Duodenal mucosa (tissue), 2 donors: ENCODE data around the gene LDB3.

Experiments used
- H3K27ac ChIP-seq: one replicate; pipeline ENCODE4 v1.7.0; 2013; ENCODE audit warnings: low read depth, low read length
- H3K27me3 ChIP-seq, 2 donors: one replicate each; pipeline ENCODE4 v1.7.0; 2013; ENCODE audit warnings: low read length in 2 of 2, control low read depth in 1 of 2; ENCODE audit not compliant: insufficient read depth in 2 of 2, control insufficient read depth in 1 of 2
- H3K36me3 ChIP-seq, 2 donors: one replicate each; pipeline ENCODE4 v1.7.0; 2013; ENCODE audit warnings: low read length in 2 of 2, control low read depth in 1 of 2; ENCODE audit not compliant: insufficient read depth in 2 of 2, control insufficient read depth in 1 of 2
- H3K4me1 ChIP-seq, 2 donors: one replicate each; pipeline ENCODE4 v1.7.0; 2013; ENCODE audit warnings: low read length in 2 of 2, control low read depth in 1 of 2; ENCODE audit not compliant: insufficient read depth in 2 of 2, control insufficient read depth in 1 of 2
- H3K4me3 ChIP-seq, 2 donors: one replicate each; pipeline ENCODE4 v1.7.0; 2013; ENCODE audit warnings: low read length in 2 of 2, low read depth in 1 of 2
- H3K9ac ChIP-seq, 2 donors: one replicate each; pipeline ENCODE4 v1.7.0; 2013; ENCODE audit warnings: low read length in 2 of 2, low read depth in 1 of 2
- H3K9me3 ChIP-seq, 2 donors: one replicate each; pipeline ENCODE4 v1.7.0; 2013; ENCODE audit warnings: low read length in 2 of 2, control low read depth in 1 of 2; ENCODE audit not compliant: control insufficient read depth in 1 of 2

Gene LDB3

GRCh38 chr10:86651021-86651471 lies 17.3 kb upstream of the LDB3 start:
- no peaks in the 10 kb centered on the region for H3K36me3 ChIP-seq
- H3K4me1 ChIP-seq: peaks cover 6 to 8% of the 10 kb centered on the region in 2 donors
- H3K27ac ChIP-seq: no peak overlapping the region
- no peaks in the 10 kb centered on the region for H3K27me3 ChIP-seq
- no peak overlapping the region for H3K4me3 ChIP-seq
- no peak overlapping the region for H3K9ac ChIP-seq
- H3K9me3 ChIP-seq: no peaks in the 10 kb centered on the region

- Histone ChIP-seq H3K36me3 (no peaks in the 10 kb centered on the region), H3K9me3 (no peaks in the 10 kb centered on the region), H3K9ac (no peak overlapping the region), H3K27ac (no peak overlapping the region), H3K27me3 (no peaks in the 10 kb centered on the region), H3K4me3 (no peak overlapping the region), H3K4me1 (peaks cover 6 to 8% of the 10 kb centered on the region in 2 donors)
These were observed 16.5 kb upstream of the LDB3 start for GRCh38 chr10:86651631-86652331.

GRCh38 chr10:86652361-86653202 lies 15.7 kb upstream of the LDB3 start:
- Histone ChIP-seq H3K27ac (no peak overlapping the region), H3K4me1 (peaks cover 6 to 8% of the 10 kb centered on the region in 2 donors), H3K4me3 (no peak overlapping the region), H3K36me3 (no peaks in the 10 kb centered on the region), H3K9ac (no peak overlapping the region), H3K9me3 (no peaks in the 10 kb centered on the region), H3K27me3 (no peaks in the 10 kb centered on the region)

GRCh38 chr10:86653379-86653778 lies 14.9 kb upstream of the LDB3 start:
- Histone ChIP-seq H3K9ac (no peak overlapping the region), H3K36me3 (no peaks in the 10 kb centered on the region), H3K4me1 (peaks cover 6 to 8% of the 10 kb centered on the region in 2 donors), H3K27me3 (no peaks in the 10 kb centered on the region), H3K4me3 (no peak overlapping the region), H3K9me3 (no peaks in the 10 kb centered on the region), H3K27ac (no peak overlapping the region)

GRCh38 chr10:86653987-86654386 lies 14.3 kb upstream of the LDB3 start:
- Histone ChIP-seq H3K27ac (no peak overlapping the region), H3K27me3 (no peaks in the 10 kb centered on the region), H3K9me3 (no peaks in the 10 kb centered on the region), H3K36me3 (no peaks in the 10 kb centered on the region), H3K4me1 (peaks cover 6 to 7% of the 10 kb centered on the region in 2 donors), H3K9ac (no peak overlapping the region), H3K4me3 (no peak overlapping the region)

GRCh38 chr10:86654411-86655172 lies 13.7 kb upstream of the LDB3 start, which contains the start of gene OPN4:
OPN4 (plus strand) TSS chr10:86654547; CDS start chr10:86654784, 237 bp downstream.
- no peaks in the 10 kb centered on the region for H3K9me3 ChIP-seq
- no peak within 1 kb of the TSS for H3K9ac ChIP-seq
- peaks cover under 1 to 1% of the 10 kb centered on the region in 2 donors for H3K4me1 ChIP-seq
- H3K27ac ChIP-seq: no peak within 1 kb of the TSS
- H3K36me3 ChIP-seq: no peaks in the 10 kb centered on the region
- no peak within 1 kb of the TSS for H3K4me3 ChIP-seq
- no peaks in the 10 kb centered on the region for H3K27me3 ChIP-seq

GRCh38 chr10:86655173-86655540 lies 13.2 kb upstream of the LDB3 start:
- Histone ChIP-seq H3K27ac (no peak overlapping the region), H3K27me3 (no peaks in the 10 kb centered on the region), H3K9me3 (no peaks in the 10 kb centered on the region), H3K4me3 (no peak overlapping the region), H3K4me1 (no peaks in the 10 kb centered on the region), H3K9ac (no peak overlapping the region), H3K36me3 (no peaks in the 10 kb centered on the region)

- no peaks in the 10 kb centered on the region for H3K36me3 ChIP-seq
- H3K9me3 ChIP-seq: no peaks in the 10 kb centered on the region
- H3K27me3 ChIP-seq: no peaks in the 10 kb centered on the region
- H3K27ac ChIP-seq: no peak overlapping the region
- no peak overlapping the region for H3K4me3 ChIP-seq
- H3K4me1 ChIP-seq: no peaks in the 10 kb centered on the region
- no peak overlapping the region for H3K9ac ChIP-seq
These were observed 12.7 kb upstream of the LDB3 start for GRCh38 chr10:86655596-86655995.

- H3K27me3 ChIP-seq: no peaks in the 10 kb centered on the region
- H3K36me3 ChIP-seq: no peaks in the 10 kb centered on the region
- no peak overlapping the region for H3K4me3 ChIP-seq
- no peak overlapping the region for H3K27ac ChIP-seq
- H3K9ac ChIP-seq: no peak overlapping the region
- no peaks in the 10 kb centered on the region for H3K4me1 ChIP-seq
- no peaks in the 10 kb centered on the region for H3K9me3 ChIP-seq
These were observed 11.3 kb upstream of the LDB3 start for GRCh38 chr10:86657011-86657395.
